SH-SY5Y (cell line): Measurements from ENCODE around the gene PCDHA6.

Experiments used
- GATA2 ChIP-seq: IDR thresholded peaks from 2 replicates; pipeline ENCODE4 v1.6.1; 2011; ENCODE audit warnings: mild to moderate bottlenecking, low read depth, low read length
- GATA3 ChIP-seq: IDR thresholded peaks from 2 replicates; pipeline ENCODE4 v1.6.1; 2011; ENCODE audit warnings: low read depth, mild to moderate bottlenecking, low read length, moderate library complexity

DNA sequence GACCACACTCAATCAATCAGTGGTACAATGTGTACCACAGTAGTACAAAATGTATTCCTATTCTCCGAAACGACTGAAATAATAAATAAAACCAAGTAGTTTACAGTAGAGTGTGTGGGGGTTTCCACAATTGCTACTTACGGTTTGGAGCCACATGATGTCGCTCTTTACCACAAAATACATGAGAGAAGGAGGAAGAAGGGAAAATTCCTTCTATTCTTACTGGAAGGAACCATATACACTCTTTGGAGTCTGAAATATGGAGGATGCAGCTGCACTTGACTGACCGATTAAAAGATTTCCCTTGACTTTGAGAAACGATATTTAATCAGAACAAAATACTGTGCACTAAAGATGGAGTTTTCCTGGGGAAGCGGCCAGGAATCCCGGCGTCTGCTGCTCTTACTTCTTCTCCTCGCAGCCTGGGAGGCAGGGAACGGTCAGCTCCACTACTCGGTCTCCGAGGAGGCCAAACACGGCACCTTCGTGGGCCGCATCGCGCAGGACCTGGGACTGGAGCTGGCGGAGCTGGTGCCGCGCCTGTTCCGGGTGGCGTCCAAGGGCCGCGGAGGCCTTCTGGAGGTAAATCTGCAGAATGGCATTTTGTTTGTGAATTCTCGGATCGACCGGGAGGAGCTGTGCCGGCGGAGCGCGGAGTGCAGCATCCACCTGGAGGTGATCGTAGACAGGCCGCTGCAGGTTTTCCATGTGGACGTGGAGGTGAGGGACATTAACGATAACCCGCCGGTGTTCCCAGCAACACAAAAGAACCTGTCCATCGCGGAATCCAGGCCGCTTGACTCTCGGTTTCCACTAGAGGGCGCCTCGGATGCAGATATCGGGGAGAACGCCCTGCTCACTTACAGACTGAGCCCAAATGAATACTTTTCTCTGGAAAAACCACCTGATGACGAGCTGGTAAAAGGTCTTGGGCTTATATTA lies 20.7 kb upstream of the PCDHA6 start, which contains the start of gene PCDHA4:
- TF ChIP-seq GATA3 (no peak), GATA2 (no peak)
